H7 (cell line): ENCODE results near the gene HACD1. TPM values are rescaled to one million over a fixed set of nuclear protein-coding genes. Genes with fewer than 3 reads are reported as not detected.
"Not testable (repeated sequence)": the region's sequence is repeated elsewhere in the genome, so short reads cannot be mapped to it uniquely, and the experiment has no call there.

Experiments
- DNase-seq: peaks from one replicate; pipeline ENCODE4 v3.0.0; 2012
- H3K27me3 ChIP-seq: 2 replicates; pipeline ENCODE4 v1.6.0; 2011; ENCODE audit warnings: mild to moderate bottlenecking, low read length; ENCODE audit not compliant: control insufficient read depth, insufficient read depth
- H3K36me3 ChIP-seq: replicated peaks from 2 replicates; pipeline ENCODE4 v1.5.1; 2011; ENCODE audit warnings: low read length; ENCODE audit not compliant: control insufficient read depth, insufficient read depth
- H3K4me3 ChIP-seq: 2 replicates; pipeline ENCODE4 v1.5.1; 2011; ENCODE audit warnings: low read depth, mild to moderate bottlenecking, control low read depth, low read length, moderate library complexity; ENCODE audit not compliant: insufficient read depth
- total RNA-seq: library from RNA; depleted of rRNA; stranded (reverse); fragments of >200 nt; shearing (Covaris generic); gene quantifications from 2 replicates; pipeline ENCODE4 v1.2.3, GENCODE V29; 2014

HACD1 gene
- total RNA-seq, 1 experiment from 2014 or later: 22.4 TPM

GRCh38 chr10:17649052-17649451 is 31.9 kb upstream of the HACD1 start:
- Histone ChIP-seq H3K27me3 (no peaks in the 10 kb centered on the region), H3K36me3 (0 out of 2 replicates have a peak, but pooled peaks cover 1% of the 10 kb centered on the region), H3K4me3 (no peak overlapping the region)
- DNase-seq: no peak

DNA sequence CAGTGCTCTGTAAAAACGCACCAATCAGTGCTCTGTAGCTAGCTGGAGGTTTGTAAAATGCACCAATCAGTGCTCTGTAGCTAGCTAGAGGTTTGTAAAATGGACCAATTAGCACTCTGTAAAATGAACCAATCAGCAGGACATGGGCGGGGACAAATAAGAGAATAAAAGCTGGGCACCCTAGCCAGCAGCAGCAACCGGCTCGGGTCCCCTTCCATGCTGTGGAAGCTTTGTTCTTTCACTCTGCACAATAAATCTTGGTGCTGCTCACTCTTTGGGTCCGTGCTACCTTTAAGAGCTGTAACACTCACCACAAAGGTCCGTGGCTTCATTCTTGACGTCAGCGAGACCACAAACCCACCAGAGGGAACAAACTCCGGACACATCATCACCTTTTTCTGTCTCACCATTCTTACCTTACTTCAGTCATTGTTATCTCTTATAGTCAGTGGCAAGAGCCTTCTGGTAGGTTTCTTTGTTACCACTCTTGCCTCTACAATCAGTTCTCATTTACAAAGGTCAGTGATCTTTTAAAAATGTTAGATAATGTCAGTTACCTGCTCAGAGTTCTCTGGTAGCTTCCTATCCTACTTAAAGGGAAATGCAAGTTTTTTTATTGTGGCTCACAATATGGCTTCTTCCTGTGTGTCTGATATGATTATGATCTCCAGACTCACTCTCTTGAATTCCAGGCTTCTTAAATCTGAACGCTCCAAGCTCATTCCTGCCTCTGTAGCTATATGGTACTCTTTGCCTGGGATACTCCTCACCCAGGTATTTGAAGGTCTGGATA is 31.3 kb upstream of the HACD1 start:
- no peaks in the 10 kb centered on the region for H3K27me3 ChIP-seq
- 0 out of 2 replicates have a peak, but pooled peaks cover 1% of the 10 kb centered on the region for H3K36me3 ChIP-seq
- DNase-seq: no peak
- H3K4me3 ChIP-seq: no peak overlapping the region

- Histone ChIP-seq H3K4me3 (no peak overlapping the region), H3K36me3 (no peaks in the 10 kb centered on the region), H3K27me3 (no peaks in the 10 kb centered on the region)
- no peak for DNase-seq
Measured at GRCh38 chr10:17647326-17647725, 30.2 kb upstream of the HACD1 start.

GRCh38 chr10:17645621-17646345 is 28.6 kb upstream of the HACD1 start:
- no peak for DNase-seq
- Histone ChIP-seq H3K27me3 (no peaks in the 10 kb centered on the region), H3K4me3 (no peak overlapping the region), H3K36me3 (no peaks in the 10 kb centered on the region)

- H3K36me3 ChIP-seq: no peaks in the 10 kb centered on the region
- peak overlapping the region; percentile 93 for H3K4me3 ChIP-seq
- H3K27me3 ChIP-seq: no peaks in the 10 kb centered on the region
- peak; percentile 35 for DNase-seq
Measured at GRCh38 chr10:17644485-17644943, 27.3 kb upstream of the HACD1 start.

GRCh38 chr10:17643755-17644484 is 26.7 kb upstream of the HACD1 start, which contains the start of gene STAM:
STAM (plus strand) TSS chr10:17644151; CDS start chr10:17644340, 189 bp downstream.
- Histone ChIP-seq H3K27me3 (no peaks in the 10 kb centered on the region), H3K36me3 (no peaks in the 10 kb centered on the region), H3K4me3 (peak within 1 kb of the TSS; percentile 93)
- peak; percentile 88 for DNase-seq

- DNase-seq: peak; percentile 66
- Histone ChIP-seq H3K36me3 (no peaks in the 10 kb centered on the region), H3K4me3 (peak overlapping the region; percentile 93), H3K27me3 (no peaks in the 10 kb centered on the region)
Measured at GRCh38 chr10:17643339-17643754, 26.2 kb upstream of the HACD1 start.

GRCh38 chr10:17640331-17640816 is 23.2 kb upstream of the HACD1 start:
- DNase-seq: no peak
- no peaks in the 10 kb centered on the region for H3K27me3 ChIP-seq
- no peaks in the 10 kb centered on the region for H3K36me3 ChIP-seq
- no peak overlapping the region for H3K4me3 ChIP-seq

- H3K27me3 ChIP-seq: no peaks in the 10 kb centered on the region
Measured at GRCh38 chr10:17637869-17638268, 20.7 kb upstream of the HACD1 start.

DNA sequence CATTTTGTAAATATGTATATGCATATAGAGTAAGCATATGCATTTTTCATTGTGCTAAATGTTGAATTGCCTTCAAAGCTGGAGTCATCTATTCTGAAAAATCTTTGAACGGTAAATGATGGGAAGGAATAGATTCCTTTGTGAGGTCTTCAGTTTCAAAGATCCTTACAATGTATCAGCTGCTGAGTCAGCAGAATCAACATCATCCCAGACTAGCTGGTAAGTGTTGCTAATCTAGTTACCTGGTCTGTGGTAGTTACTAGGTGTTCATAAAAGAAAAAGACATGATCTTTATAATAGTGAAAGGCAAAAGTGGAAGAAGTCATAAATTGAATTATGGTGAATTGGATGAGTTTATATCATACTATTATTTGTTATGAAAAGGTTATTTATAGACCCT is 16.2 kb upstream of the HACD1 start:
- no peaks in the 10 kb centered on the region for H3K27me3 ChIP-seq
- DNase-seq: no peak
- H3K36me3 ChIP-seq: no peaks in the 10 kb centered on the region
- H3K4me3 ChIP-seq: no peak overlapping the region

More at GRCh38 chr10:17637869-17638268, 20.7 kb upstream of the HACD1 start:
- no peak for DNase-seq
- H3K36me3 ChIP-seq: no peaks in the 10 kb centered on the region
- no peak overlapping the region for H3K4me3 ChIP-seq

DNA sequence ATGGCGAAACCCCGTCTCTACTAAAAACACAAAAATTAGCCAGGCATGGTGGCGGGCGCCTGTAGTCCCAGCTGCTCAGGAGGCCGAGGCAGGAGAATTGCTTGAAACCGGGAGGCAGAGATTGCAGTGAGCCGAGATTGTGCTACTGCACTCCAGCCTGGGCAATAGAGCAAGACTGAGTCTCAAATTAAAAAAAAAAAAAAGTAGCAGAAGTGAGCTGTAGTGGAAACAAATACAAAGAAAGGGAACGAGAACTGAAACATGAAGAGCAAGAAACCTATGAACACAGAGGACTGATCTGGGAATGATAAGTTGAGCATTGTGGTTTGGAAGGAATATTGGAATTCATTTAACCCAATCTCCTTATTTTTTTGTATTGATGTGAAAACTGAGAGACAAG is 15.4 kb upstream of the HACD1 start:
- not testable (repeated sequence) for DNase-seq, H3K36me3 ChIP-seq, H3K4me3 ChIP-seq, H3K27me3 ChIP-seq

DNA sequence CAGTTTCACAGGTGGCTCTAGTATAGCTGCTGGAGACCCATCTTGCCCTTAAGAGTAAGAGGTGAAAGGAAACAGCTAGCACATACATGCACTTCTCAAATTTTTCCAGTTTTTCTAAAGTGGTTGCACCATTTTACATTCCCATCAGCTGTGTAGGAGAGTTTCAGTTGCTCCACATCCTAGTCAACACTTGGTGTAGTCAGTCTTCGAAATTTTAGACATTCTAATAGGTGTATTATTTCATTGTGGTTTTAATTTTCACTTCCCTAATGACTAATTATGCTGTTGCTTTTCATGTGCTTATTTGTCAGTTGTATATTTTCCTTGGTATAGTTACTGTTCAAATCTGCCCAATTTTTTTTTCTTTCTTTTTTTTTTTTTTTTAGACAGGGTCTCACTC is 9.5 kb upstream of the HACD1 start:
- DNase-seq: no peak
- H3K27me3 ChIP-seq: no peaks in the 10 kb centered on the region
- no peak overlapping the region for H3K4me3 ChIP-seq
- no peaks in the 10 kb centered on the region for H3K36me3 ChIP-seq

- no peak for DNase-seq
- no peaks in the 10 kb centered on the region for H3K36me3 ChIP-seq
- no peak overlapping the region for H3K4me3 ChIP-seq
- no peaks in the 10 kb centered on the region for H3K27me3 ChIP-seq
Measured at GRCh38 chr10:17624996-17625395, 7.8 kb upstream of the HACD1 start.

DNA sequence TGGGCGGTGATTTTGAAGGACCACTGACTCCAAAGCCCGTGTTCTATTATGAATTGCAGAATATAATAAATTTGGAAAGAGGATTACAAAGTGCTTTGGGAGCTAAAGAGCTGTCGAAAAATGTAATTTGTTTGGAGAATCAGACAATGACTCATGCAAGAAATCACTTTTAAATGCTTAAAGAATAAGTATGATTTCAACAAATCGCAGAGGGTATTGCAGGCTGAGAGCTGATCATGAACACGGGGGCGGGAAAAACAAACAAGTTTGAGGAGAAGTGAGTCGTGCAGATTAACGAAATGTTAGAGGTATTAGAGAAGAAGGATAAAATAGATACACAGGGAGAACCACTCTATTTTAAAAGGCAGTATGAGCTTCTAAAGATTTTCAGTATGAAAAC is 4.9 kb upstream of the HACD1 start:
- Histone ChIP-seq H3K36me3 (no peaks in the 10 kb centered on the region), H3K27me3 (no peaks in the 10 kb centered on the region; the same call in 1 of the 2 replicates), H3K4me3 (no peak overlapping the region)
- DNase-seq: no peak
